Skeletal muscle cell (primary cell): Measurements from ENCODE around the gene MYO1B.

ENCODE experiments used
- DNase-seq: peaks from one replicate; pipeline ENCODE4 v3.0.0-alpha.2; 2010; ENCODE audit warnings: low read depth
- H3K4me3 ChIP-seq: 2 replicates; pipeline ENCODE4 v1.5.1; 2011; ENCODE audit warnings: low read depth, mild to moderate bottlenecking, control low read depth, low read length, moderate library complexity

The MYO1B gene

GRCh38 chr2:191222952-191223351, 22.3 kb upstream of the MYO1B start:
- no peak overlapping the region for H3K4me3 ChIP-seq
- DNase-seq, result no peak

DNA sequence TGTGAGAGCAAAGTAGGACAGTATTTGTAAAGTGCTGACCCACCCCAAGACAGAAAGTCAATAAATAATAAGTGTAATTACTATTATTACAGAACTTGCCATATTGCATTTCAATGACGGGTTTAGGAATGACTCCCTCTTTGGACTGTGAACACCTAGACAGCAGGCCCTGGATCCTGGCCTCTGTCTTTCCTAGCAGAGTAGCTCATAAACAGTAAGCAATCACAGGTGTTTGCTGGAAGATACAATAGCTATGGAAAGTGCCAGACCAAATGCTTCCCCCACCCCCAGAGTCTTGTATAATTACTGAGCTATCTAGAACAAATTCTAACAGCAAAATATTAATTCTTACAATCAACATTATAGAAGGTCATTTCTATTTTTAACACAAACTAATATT, 20.1 kb upstream of the MYO1B start:
- no peak overlapping the region for H3K4me3 ChIP-seq

GRCh38 chr2:191225690-191226089, 19.5 kb upstream of the MYO1B start:
- H3K4me3 ChIP-seq, result no peak overlapping the region
- DNase-seq, result no peak

More for the DNA sequence above, 20.1 kb upstream of the MYO1B start:
- DNase-seq, result no peak

GRCh38 chr2:191226196-191226595, 19.0 kb upstream of the MYO1B start:
- DNase-seq, result no peak
- H3K4me3 ChIP-seq, result no peak overlapping the region

DNA sequence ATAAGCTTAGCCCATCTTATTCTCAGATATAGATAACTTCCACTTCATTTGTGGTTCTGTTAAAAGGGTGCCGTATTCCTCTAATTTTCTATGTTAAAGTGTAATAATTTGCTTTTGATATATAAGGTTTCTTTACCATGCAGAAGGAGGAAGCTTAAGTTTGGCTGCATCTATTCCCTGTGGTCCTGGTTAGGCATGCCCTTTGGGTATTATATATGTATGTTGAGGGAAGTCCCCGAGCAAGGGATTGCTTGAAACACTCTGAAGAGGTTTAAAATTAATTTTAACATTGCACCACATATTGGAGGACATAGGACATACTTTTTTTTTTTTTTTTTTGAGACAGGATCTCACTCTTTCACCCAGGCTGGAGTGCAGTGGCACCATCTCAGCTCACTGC, 16.9 kb upstream of the MYO1B start:
- H3K4me3 ChIP-seq, result no peak overlapping the region
- no peak for DNase-seq

DNA sequence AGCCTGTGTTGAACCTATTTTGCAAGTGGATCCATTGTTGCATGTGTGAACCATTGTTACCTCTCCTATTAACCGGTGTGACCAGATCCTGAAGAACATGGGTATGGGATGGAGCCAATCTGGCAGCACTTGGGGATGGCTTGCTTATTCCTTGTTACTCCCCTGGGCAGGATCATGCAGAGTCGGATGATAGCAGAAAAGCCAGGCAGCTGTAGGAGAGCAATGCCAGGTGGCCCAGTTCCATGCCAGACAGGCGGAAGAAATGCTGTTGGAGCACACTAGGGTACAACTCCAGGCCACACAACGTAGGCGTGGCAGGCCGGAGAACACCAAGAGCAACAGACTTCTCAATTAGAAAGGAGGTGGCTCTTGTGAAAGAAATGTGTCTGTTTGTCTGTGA, 16.3 kb upstream of the MYO1B start:
- H3K4me3 ChIP-seq, result no peak overlapping the region
- DNase-seq, result no peak

DNA sequence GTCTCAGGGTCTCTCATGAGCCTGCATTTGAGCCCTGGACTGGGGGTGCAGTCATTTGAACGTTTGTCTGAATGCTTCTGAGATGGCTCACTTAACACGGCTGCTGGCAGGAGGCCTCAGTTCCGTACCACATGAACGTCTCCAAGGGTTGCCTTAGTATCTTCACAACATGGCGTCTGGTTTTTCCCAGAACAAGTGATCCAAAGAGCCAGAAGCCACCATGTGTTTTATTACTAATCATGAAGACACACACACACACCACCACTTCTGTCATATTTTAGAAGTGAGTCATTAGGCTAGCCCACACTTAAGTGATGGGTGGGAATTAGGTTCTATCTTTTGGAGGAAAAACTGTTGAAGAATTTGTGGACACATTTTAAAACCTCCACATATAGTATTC, 15.0 kb upstream of the MYO1B start:
- DNase-seq, result peak; percentile 95
- H3K4me3 ChIP-seq, result no peak overlapping the region

GRCh38 chr2:191231995-191232394, 13.2 kb upstream of the MYO1B start:
- no peak overlapping the region for H3K4me3 ChIP-seq
- DNase-seq, result no peak

DNA sequence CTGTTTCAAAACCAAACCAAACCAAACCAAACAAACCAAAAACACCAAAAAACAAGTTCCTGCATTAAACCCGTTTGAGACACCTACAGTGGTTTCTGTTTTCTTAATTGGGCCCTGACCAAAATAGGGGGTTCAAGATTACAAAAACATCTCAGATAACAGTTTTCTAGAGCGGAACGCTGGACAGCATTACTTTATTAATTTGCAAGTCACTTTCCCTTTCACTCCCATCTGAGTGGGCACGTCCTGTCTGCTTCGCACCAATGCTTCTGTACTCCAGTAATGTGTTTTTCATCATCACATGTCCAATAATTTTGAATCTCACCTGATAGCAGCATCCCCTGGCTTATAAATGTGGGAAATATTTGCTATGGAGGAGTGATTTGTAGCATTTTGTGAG, 11.7 kb upstream of the MYO1B start:
- no peak overlapping the region for H3K4me3 ChIP-seq
- DNase-seq, result no peak

GRCh38 chr2:191234376-191234775, 10.8 kb upstream of the MYO1B start:
- H3K4me3 ChIP-seq, result no peak overlapping the region
- no peak for DNase-seq

GRCh38 chr2:191240871-191241270, 4.3 kb upstream of the MYO1B start:
- no peak for DNase-seq
- H3K4me3 ChIP-seq, result no peak overlapping the region

DNA sequence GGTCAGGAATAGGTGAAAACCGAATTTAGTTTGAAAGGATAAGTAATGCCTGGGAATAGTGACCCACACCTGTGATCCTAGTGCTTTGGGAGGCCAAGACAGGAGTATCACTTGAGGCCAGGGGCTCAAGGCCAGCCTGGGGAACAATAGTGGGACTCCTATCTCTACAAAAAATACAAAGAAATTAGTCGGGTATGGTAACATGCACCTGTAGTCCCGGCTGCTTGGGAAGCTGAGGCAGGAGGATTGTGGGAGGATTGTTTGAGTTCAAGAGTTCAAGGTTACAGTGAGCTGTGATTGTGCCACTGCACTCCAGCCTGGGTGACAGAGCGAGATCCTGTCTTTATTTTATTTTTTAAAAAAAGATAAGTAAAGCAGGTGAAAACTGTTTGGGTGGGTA, 3.8 kb upstream of the MYO1B start:
- no peak for DNase-seq
- H3K4me3 ChIP-seq, result no peak overlapping the region

DNA sequence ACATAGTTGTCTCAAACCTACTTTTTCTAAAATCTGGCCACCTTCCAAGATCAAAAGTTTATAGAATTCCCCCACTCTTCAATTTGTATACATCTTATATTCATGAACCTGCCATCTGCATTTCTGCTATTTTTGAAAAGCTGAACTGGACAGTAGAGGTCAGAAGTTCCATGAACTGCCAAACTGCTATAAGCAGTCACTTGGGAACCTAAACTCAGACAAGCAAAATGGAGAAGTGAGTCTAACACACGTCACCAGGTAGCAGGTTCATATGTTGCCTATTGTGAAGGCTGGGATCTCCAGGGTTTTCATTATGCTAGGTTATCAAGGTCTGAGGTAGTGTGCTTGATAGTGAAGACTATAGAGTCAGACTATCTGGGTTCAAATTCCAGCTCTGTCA, 2.0 kb upstream of the MYO1B start:
- DNase-seq, result no peak
- H3K4me3 ChIP-seq, result no peak overlapping the region

GRCh38 chr2:191244350-191244749, 854 bp upstream of the MYO1B start:
- H3K4me3 ChIP-seq, result no peak overlapping the region
- DNase-seq, result no peak

GRCh38 chr2:191245869-191246531, 796 bp downstream of the MYO1B start:
- no peak for DNase-seq

DNA sequence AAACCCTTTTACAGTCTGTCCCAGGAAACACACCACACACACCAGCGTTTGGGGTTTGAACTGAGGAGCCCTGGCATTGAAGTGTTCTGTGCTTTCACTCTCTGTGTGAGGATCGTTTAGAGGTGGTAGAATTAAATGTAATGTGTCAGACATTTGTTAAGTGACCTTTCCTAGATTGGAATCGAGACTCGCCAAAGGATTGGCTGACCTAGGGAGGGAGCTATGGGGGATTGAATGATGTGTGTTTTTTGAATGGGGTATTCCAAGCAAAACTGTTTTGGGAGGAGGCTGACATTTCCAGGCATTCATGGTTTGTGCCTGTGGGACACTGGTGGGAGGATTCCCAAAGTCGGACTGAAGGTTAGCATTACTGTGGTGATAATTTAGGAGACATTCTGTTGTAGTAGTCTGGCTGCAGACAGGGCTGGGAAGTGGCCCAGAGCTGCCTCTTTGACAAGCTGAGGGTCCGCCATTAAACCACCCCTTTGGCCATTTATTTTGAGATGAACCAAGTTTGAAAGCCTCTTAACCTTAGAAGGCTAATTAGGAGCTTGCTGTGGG, 1.7 kb downstream of the MYO1B start:
- H3K4me3 ChIP-seq, result peak overlapping the region; percentile 86
- no peak for DNase-seq

More at GRCh38 chr2:191245869-191246531, 796 bp downstream of the MYO1B start:
- peak overlapping the region; percentile 86 for H3K4me3 ChIP-seq

GRCh38 chr2:191247381-191248057, 2.3 kb downstream of the MYO1B start:
- DNase-seq, result peak; percentile 90
- H3K4me3 ChIP-seq, result peak overlapping the region; percentile 86

DNA sequence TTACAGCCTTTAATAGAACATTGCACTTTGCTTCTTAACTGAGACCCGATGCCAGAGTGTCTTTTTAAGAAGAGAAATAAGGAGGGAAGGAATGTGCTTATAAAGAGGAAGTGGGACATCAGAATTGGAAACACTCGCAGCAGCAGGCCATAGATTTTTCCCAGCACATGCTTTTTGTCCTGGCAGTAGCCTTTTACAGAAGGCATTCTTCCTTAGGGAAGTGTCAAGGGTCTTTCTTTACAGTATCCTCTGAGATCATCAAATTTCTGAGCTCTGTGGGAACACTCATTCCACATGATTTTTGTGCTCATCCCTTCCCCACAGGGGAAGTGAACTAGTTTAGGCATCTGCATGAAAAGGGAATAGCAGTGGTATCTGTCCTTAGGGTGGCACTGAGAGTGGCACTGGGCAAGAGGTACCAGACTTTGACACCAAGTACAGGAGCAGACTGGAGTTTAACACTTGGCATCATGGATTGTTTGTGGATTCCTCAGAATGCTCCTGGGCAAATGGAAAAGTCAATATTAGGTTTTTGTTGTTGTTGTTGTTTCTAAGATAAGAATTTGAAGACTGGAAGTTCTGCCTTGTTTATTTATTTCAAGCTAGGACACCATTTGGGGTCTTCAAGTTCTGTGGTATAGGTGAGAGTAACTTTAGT, 4.1 kb downstream of the MYO1B start:
- DNase-seq, result no peak

GRCh38 chr2:191250400-191250799, 5.2 kb downstream of the MYO1B start:
- no peak overlapping the region for H3K4me3 ChIP-seq
- no peak for DNase-seq

More for the DNA sequence above, 4.1 kb downstream of the MYO1B start:
- no peak overlapping the region for H3K4me3 ChIP-seq

GRCh38 chr2:191250986-191251385, 5.8 kb downstream of the MYO1B start:
- DNase-seq, result no peak

More at GRCh38 chr2:191250986-191251385, 5.8 kb downstream of the MYO1B start:
- no peak overlapping the region for H3K4me3 ChIP-seq
